KMS-11 (cell line): ENCODE results near the gene ATXN7.

Experiments used
- H2AFZ ChIP-seq: fragments of 200-600 bp; sonication (generic); 2 replicates; pipeline ENCODE4 v1.6.1; 2016; ENCODE audit warnings: antibody characterized with exemption, mixed run types, low read depth
- H3K27ac ChIP-seq: fragments of 200-600 bp; sonication (generic); 2 replicates; pipeline ENCODE4 v1.6.1; 2016; ENCODE audit warnings: mild to moderate bottlenecking, mixed run types
- H3K27me3 ChIP-seq: fragments of 200-600 bp; sonication (generic); 2 replicates; pipeline ENCODE4 v1.6.1; 2017; ENCODE audit warnings: mild to moderate bottlenecking, low read depth, mixed run types, moderate library complexity; ENCODE audit not compliant: insufficient read depth
- H3K36me3 ChIP-seq: fragments of 200-600 bp; sonication (generic); 2 replicates; pipeline ENCODE4 v1.6.1; 2017; ENCODE audit warnings: mild to moderate bottlenecking, mixed run types; ENCODE audit not compliant: insufficient read depth
- H3K4me1 ChIP-seq: fragments of 200-600 bp; sonication (generic); 2 replicates; pipeline ENCODE4 v1.6.1; 2016; ENCODE audit warnings: mild to moderate bottlenecking, low read depth, mixed run types; ENCODE audit not compliant: poor library complexity, severe bottlenecking
- H3K4me2 ChIP-seq: fragments of 200-600 bp; sonication (generic); 2 replicates; pipeline ENCODE4 v1.7.0; 2016; ENCODE audit warnings: mild to moderate bottlenecking, mixed run types
- H3K4me3 ChIP-seq: fragments of 200-600 bp; sonication (generic); IDR thresholded peaks from 2 replicates; pipeline ENCODE4 v1.6.1; 2017; ENCODE audit warnings: low read depth, low read length, mixed read lengths; ENCODE audit not compliant: insufficient read depth
- H3K79me2 ChIP-seq: fragments of 200-600 bp; sonication (generic); 2 replicates; pipeline ENCODE4 v1.6.1; 2016; ENCODE audit warnings: low read depth, mixed run types; ENCODE audit not compliant: insufficient read depth
- H3K9ac ChIP-seq: fragments of 200-600 bp; sonication (generic); 2 replicates; pipeline ENCODE4 v1.6.1; 2016; ENCODE audit warnings: mild to moderate bottlenecking, mixed run types
- H4K20me1 ChIP-seq: fragments of 200-600 bp; sonication (generic); 2 replicates; pipeline ENCODE4 v1.6.1; 2016; ENCODE audit warnings: mild to moderate bottlenecking, mixed run types; ENCODE audit not compliant: insufficient read depth
- CTCF ChIP-seq: fragments of 200-600 bp; sonication (generic); conservative IDR thresholded peaks from 2 replicates; pipeline ENCODE4 v1.6.1; 2017; ENCODE audit warnings: low read depth, mild to moderate bottlenecking, antibody characterized with exemption, low read length, moderate library complexity, mixed read lengths

Gene ATXN7

GRCh38 chr3:63954182-63954581 is 90.5 kb downstream of the ATXN7 start:
- no peaks in the 10 kb centered on the region for H3K27me3 ChIP-seq
- peaks cover 41% of the 10 kb centered on the region for H3K4me1 ChIP-seq
- no peak overlapping the region for H3K9ac ChIP-seq
- no peak overlapping the region for H3K4me2 ChIP-seq
- H3K4me3 ChIP-seq = no peak overlapping the region
- TF ChIP-seq CTCF = no peak
- no peak overlapping the region for H3K27ac ChIP-seq
- no peaks in the 10 kb centered on the region for H3K36me3 ChIP-seq
- H4K20me1 ChIP-seq = no peaks in the 10 kb centered on the region
- no peak overlapping the region for H2AFZ ChIP-seq
- no peaks in the 10 kb centered on the region for H3K79me2 ChIP-seq

- Histone ChIP-seq H3K36me3 (no peaks in the 10 kb centered on the region), H3K79me2 (no peaks in the 10 kb centered on the region), H3K4me2 (no peak overlapping the region), H2AFZ (no peak overlapping the region), H3K27me3 (no peaks in the 10 kb centered on the region), H3K4me1 (peaks cover 32% of the 10 kb centered on the region), H3K27ac (no peak overlapping the region), H4K20me1 (no peaks in the 10 kb centered on the region), H3K4me3 (no peak overlapping the region), H3K9ac (no peak overlapping the region)
- TF ChIP-seq CTCF = no peak
These were observed 91.5 kb downstream of the ATXN7 start for GRCh38 chr3:63955036-63955650.

GRCh38 chr3:63955830-63956545 is 92.3 kb downstream of the ATXN7 start:
- Histone ChIP-seq H3K9ac (no peak overlapping the region), H3K79me2 (no peaks in the 10 kb centered on the region), H3K4me2 (no peak overlapping the region), H4K20me1 (no peaks in the 10 kb centered on the region), H3K4me3 (no peak overlapping the region), H2AFZ (no peak overlapping the region), H3K36me3 (no peaks in the 10 kb centered on the region), H3K27ac (no peak overlapping the region), H3K27me3 (no peaks in the 10 kb centered on the region), H3K4me1 (peaks cover 24% of the 10 kb centered on the region)
- TF ChIP-seq CTCF = no peak

DNA sequence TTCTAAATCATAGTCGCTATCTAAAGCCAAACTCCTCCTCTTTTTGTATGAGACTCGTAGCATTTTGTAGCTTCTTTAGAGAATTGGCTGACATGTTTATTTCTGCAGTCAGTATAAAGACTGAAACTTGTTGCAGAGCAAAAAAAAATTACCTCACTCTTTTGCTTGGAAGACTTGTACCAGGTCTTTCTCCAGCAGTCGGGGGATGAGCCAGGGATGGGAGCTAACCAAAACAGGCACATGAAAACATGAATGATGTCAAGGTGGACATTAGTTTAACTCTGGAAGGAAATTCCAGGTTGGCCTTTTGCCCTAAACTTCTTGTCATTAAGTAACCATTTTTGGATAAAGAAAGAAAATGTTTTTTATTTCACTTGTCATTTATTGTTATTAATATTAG is 95.5 kb downstream of the ATXN7 start:
- Histone ChIP-seq H3K27me3 (no peaks in the 10 kb centered on the region), H2AFZ (no peak overlapping the region), H3K4me3 (no peak overlapping the region), H4K20me1 (no peaks in the 10 kb centered on the region), H3K4me2 (no peak overlapping the region), H3K36me3 (no peaks in the 10 kb centered on the region), H3K79me2 (no peaks in the 10 kb centered on the region), H3K9ac (no peak overlapping the region), H3K4me1 (peaks cover 17% of the 10 kb centered on the region), H3K27ac (no peak overlapping the region)
- no peak for TF ChIP-seq CTCF
